Measurements from ENCODE around the gene OR52E6. TPM values are rescaled to one million over a fixed set of nuclear protein-coding genes. Genes with fewer than 3 reads are reported as not detected.

Gene OR52E6
- total RNA-seq, 1 experiment from 2014 or later = not detected

GRCh38 chr11:5891216-5891800 lies 49.6 kb upstream of the OR52E6 start:
- Histone ChIP-seq H3K36me3 (ENCODE audit: control insufficient read depth in 1 of 2, insufficient read depth in 2 of 2, low read length in 2 of 2) (no peaks in the 10 kb centered on the region), H3K4me2 (ENCODE audit: low read length) (no peak overlapping the region), H3K4me3 (replicated peaks in 1 of 2; ENCODE audit: low read depth in 1 of 2, low read length in 2 of 2) (no peak overlapping the region), H4K20me1 (ENCODE audit: insufficient read depth) (no peaks in the 10 kb centered on the region), H3K4me1 (ENCODE audit: control insufficient read depth in 1 of 2, insufficient read depth in 2 of 2, low read length in 2 of 2) (no peaks in the 10 kb centered on the region), H3K27me3 (ENCODE audit: insufficient read depth, low read length) (peaks cover 37% of the 10 kb centered on the region), H3K27ac (ENCODE audit: low read depth, low read length) (no peak overlapping the region), H3K9me3 (ENCODE audit: control insufficient read depth in 1 of 2, insufficient read depth in 1 of 2, low read depth in 1 of 2, low read length in 2 of 2) (no peaks in the 10 kb centered on the region), H3K9me2 (ENCODE audit: insufficient read depth) (no peaks in the 10 kb centered on the region), H2AFZ (ENCODE audit: low read depth, low read length, poor library complexity, severe bottlenecking) (no peak overlapping the region), H3K9ac (ENCODE audit: low read length) (no peak overlapping the region), H3K79me2 (ENCODE audit: insufficient read depth, low read length) (no peaks in the 10 kb centered on the region)
- BruUV-seq (replicated peaks) = no TSS peak
- TF ChIP-seq CTCF (IDR thresholded peaks at IDR 0.05 in 2 of 3, conservative IDR thresholded peaks at IDR 0.05 in 1 of 3; ENCODE audit: borderline replicate concordance in 1 of 3, insufficient read depth in 1 of 3, low read depth in 2 of 3, low read length in 2 of 3) (peak; percentile 19 to 40 (median 37); a peak in 3 of 6 replicates), SIN3A (IDR thresholded peaks at IDR 0.05; ENCODE audit: low read depth) (no peak), RAD21 (IDR thresholded peaks at IDR 0.05; ENCODE audit: low read depth) (peak; percentile 59)
- ChIA-PET RAD21 (ENCODE audit: low non-redundant PET in 1 of 2, low total read pairs in 2 of 2, uncharacterized antibody in 2 of 2, unreplicated experiment in 2 of 2) (no interaction called here), POLR2A (interaction anchor here (1.1 kb wide), 1 partner anchor 207 kb away, joined by 3 read pairs; the partner anchor contains the start of gene TRIM5), CTCF (interaction anchor here (0.6 to 1.8 kb wide), 19 partner anchors 9 to 1254 kb away, joined by 3 to 13 read pairs (median 4); partner anchors contain the start of genes OR51D1, OR52N2 and TRIM5)
- ATAC-seq (peak; percentile 40), DNase-seq (ENCODE audit: low read depth, low spot score) (no peak)
- intact Hi-C loops (cut with micrococcal nuclease) = loop anchor here (10.0 kb wide), 1 partner anchor 1267 kb away; no protein-coding TSS in a partner anchor

- Histone ChIP-seq H3K79me2 (ENCODE audit: insufficient read depth, low read length) (no peaks in the 10 kb centered on the region), H3K4me1 (ENCODE audit: control insufficient read depth in 1 of 2, insufficient read depth in 2 of 2, low read length in 2 of 2) (no peaks in the 10 kb centered on the region), H3K27me3 (ENCODE audit: insufficient read depth, low read length) (peaks cover 41% of the 10 kb centered on the region), H3K4me3 (replicated peaks in 1 of 2; ENCODE audit: low read depth in 1 of 2, low read length in 2 of 2) (no peak overlapping the region), H3K9me3 (ENCODE audit: control insufficient read depth in 1 of 2, insufficient read depth in 1 of 2, low read depth in 1 of 2, low read length in 2 of 2) (no peaks in the 10 kb centered on the region), H3K4me2 (ENCODE audit: low read length) (no peak overlapping the region), H2AFZ (ENCODE audit: low read depth, low read length, poor library complexity, severe bottlenecking) (no peak overlapping the region), H4K20me1 (ENCODE audit: insufficient read depth) (no peaks in the 10 kb centered on the region), H3K27ac (ENCODE audit: low read depth, low read length) (no peak overlapping the region), H3K9ac (ENCODE audit: low read length) (no peak overlapping the region), H3K36me3 (ENCODE audit: control insufficient read depth in 1 of 2, insufficient read depth in 2 of 2, low read length in 2 of 2) (no peaks in the 10 kb centered on the region), H3K9me2 (ENCODE audit: insufficient read depth) (no peaks in the 10 kb centered on the region)
- CTCF ChIA-PET = interaction anchor here (1.1 kb wide), 1 partner anchor 475 kb away, joined by 3 read pairs; no protein-coding TSS in a partner anchor
- DNase-seq (ENCODE audit: low read depth, low spot score) (no peak), ATAC-seq (no peak)
- BruUV-seq (replicated peaks) = no TSS peak
- intact Hi-C loops (cut with micrococcal nuclease) = no loop called here
- POLR2A ChIA-PET = no interaction called here
- RAD21 ChIA-PET (ENCODE audit: low non-redundant PET in 1 of 2, low total read pairs in 2 of 2, uncharacterized antibody in 2 of 2, unreplicated experiment in 2 of 2) = no interaction called here
- TF ChIP-seq CTCF (IDR thresholded peaks at IDR 0.05 in 2 of 3, conservative IDR thresholded peaks at IDR 0.05 in 1 of 3; ENCODE audit: borderline replicate concordance in 1 of 3, insufficient read depth in 1 of 3, low read depth in 2 of 3, low read length in 2 of 3) (no peak), ZNF274 (IDR thresholded peaks at IDR 0.05; ENCODE audit: low read depth, low read length) (no peak), SIN3A (IDR thresholded peaks at IDR 0.05; ENCODE audit: low read depth) (no peak), EZH2 (IDR thresholded peaks at IDR 0.05) (no peak; the same call in 1 of the 2 replicates), CBX3 (IDR thresholded peaks at IDR 0.05; ENCODE audit: low read depth) (no peak), ZFX (IDR thresholded peaks at IDR 0.05) (no peak), POLR2A (IDR thresholded peaks at IDR 0.05; ENCODE audit: borderline replicate concordance, extremely low read depth, insufficient read depth, insufficient read length) (no peak), JUND (IDR thresholded peaks at IDR 0.05) (no peak), ATF3 (IDR thresholded peaks at IDR 0.05) (no peak), CEBPB (IDR thresholded peaks at IDR 0.05; ENCODE audit: low read depth) (no peak)
These were observed 46.0 kb upstream of the OR52E6 start for GRCh38 chr11:5887661-5888060.

Data from HCT116 (cell line).